ENCODE data around the gene ARSK.

Gene ARSK, protein sequence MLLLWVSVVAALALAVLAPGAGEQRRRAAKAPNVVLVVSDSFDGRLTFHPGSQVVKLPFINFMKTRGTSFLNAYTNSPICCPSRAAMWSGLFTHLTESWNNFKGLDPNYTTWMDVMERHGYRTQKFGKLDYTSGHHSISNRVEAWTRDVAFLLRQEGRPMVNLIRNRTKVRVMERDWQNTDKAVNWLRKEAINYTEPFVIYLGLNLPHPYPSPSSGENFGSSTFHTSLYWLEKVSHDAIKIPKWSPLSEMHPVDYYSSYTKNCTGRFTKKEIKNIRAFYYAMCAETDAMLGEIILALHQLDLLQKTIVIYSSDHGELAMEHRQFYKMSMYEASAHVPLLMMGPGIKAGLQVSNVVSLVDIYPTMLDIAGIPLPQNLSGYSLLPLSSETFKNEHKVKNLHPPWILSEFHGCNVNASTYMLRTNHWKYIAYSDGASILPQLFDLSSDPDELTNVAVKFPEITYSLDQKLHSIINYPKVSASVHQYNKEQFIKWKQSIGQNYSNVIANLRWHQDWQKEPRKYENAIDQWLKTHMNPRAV

DNA sequence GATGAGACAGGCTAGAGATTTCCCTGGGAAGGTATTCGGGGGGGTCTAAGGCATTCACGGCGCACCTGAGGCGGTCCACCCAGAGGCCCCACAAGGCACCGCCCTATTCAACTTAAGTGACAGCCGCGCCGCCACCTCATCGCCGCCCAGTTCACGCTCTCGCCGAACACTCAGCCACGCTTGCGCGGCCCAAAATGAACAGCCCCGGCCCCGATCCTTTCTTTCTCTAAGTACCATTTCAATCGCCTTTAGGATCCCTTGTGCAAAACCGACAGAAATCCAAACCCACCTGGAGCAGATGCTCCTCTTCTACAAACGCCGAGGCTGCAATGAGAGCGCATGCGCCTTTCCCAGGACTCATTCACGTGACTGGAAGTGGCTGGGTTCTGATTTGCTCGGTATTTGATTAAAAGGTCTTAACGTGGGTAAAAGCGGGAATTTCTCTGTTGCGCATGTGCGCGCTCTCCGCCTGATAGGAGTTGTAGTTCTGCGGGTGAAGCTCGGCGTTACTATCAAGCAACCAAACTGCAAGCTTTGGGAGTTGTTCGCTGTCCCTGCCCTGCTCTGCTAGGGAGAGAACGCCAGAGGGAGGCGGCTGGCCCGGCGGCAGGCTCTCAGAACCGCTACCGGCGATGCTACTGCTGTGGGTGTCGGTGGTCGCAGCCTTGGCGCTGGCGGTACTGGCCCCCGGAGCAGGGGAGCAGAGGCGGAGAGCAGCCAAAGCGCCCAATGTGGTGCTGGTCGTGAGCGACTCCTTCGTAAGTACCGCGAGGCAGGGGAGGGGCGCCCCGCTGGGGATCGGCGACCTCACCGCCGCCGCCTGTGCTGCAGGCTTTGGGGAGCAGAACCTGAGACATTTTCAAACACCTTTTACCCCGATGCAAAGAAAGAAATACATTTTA lies at the start of gene ARSK, which contains the start of gene SKIC3:
ARSK (plus strand) TSS at position 455 of the 902 bp plus-strand sequence; CDS start at position 633, 178 bp downstream.
SKIC3 (minus strand) TSS at position 331 of the 902 bp plus-strand sequence. CDS start 7,827 bp downstream, outside the sequence.
- DNase-seq (ENCODE audit: insufficient read length, low spot score) (peak; percentile 68), FAIRE-seq (peak; percentile 97)
- TF ChIP-seq POLR2A (IDR thresholded peaks at IDR 0.05; ENCODE audit: low read depth, low read length): peak; percentile 61

GRCh38 chr5:95508550-95508949 lies 46.4 kb upstream of the ARSK start:
- no peak for DNase-seq (ENCODE audit: insufficient read length, low spot score)
- FAIRE-seq: no peak
- no peak for TF ChIP-seq POLR2A (IDR thresholded peaks at IDR 0.05; ENCODE audit: low read depth, low read length)

- FAIRE-seq: no peak
- no peak for DNase-seq (ENCODE audit: insufficient read length, low spot score)
- TF ChIP-seq POLR2A (IDR thresholded peaks at IDR 0.05; ENCODE audit: low read depth, low read length): no peak
Observed at GRCh38 chr5:95511606-95512005, 43.3 kb upstream of the ARSK start.

DNA sequence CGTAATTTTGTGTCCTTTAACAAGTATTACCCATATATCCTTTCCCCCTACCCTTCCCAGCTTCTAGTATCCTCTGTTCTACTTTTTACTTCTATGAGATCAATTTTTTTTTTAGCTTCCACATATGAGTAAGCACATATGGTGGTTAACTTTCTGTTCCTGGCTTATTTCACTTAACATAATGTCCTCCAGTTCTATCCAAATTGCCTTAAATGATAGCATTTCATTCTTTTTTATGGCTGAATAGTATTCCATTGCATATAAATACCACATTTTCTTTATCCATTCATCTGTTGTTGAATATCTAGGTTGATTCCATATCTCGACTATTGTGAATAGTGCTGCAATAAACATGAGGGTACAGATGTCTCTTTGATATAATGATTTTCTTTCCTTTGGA lies 36.5 kb upstream of the ARSK start:
- no peak for FAIRE-seq

GRCh38 chr5:95519151-95519550 lies 35.8 kb upstream of the ARSK start:
- DNase-seq (ENCODE audit: insufficient read length, low spot score) (no peak), FAIRE-seq (no peak)

More for the DNA sequence above, 36.5 kb upstream of the ARSK start:
- DNase-seq (ENCODE audit: insufficient read length, low spot score): no peak
- TF ChIP-seq POLR2A (IDR thresholded peaks at IDR 0.05; ENCODE audit: low read depth, low read length): no peak

DNA sequence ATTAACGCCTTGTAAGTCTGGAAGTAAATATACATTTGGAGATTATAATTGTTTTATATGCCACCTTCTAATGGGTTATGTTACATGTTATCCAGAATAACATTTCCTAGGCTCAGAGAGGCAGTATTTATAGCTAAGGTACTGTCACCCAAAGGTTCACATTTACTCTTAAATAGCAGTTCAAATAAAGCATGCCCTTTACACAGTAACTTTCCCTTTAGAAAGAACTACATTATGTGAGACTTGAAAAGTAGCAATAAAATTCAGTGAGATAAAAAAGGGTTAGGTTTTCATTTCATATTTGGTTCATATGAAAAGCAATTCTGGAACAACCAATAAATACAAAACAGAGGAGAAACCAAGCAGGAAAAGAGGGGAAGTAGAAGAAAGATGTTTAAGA lies 35.2 kb upstream of the ARSK start:
- no peak for TF ChIP-seq POLR2A (IDR thresholded peaks at IDR 0.05; ENCODE audit: low read depth, low read length)
- FAIRE-seq (no peak), DNase-seq (ENCODE audit: insufficient read length, low spot score) (no peak)

More at GRCh38 chr5:95519151-95519550, 35.8 kb upstream of the ARSK start:
- no peak for TF ChIP-seq POLR2A (IDR thresholded peaks at IDR 0.05; ENCODE audit: low read depth, low read length)

- no peak for TF ChIP-seq POLR2A (IDR thresholded peaks at IDR 0.05; ENCODE audit: low read depth, low read length)
- DNase-seq (ENCODE audit: insufficient read length, low spot score): no peak
- FAIRE-seq: no peak
Observed at GRCh38 chr5:95520206-95520605, 34.7 kb upstream of the ARSK start.

DNA sequence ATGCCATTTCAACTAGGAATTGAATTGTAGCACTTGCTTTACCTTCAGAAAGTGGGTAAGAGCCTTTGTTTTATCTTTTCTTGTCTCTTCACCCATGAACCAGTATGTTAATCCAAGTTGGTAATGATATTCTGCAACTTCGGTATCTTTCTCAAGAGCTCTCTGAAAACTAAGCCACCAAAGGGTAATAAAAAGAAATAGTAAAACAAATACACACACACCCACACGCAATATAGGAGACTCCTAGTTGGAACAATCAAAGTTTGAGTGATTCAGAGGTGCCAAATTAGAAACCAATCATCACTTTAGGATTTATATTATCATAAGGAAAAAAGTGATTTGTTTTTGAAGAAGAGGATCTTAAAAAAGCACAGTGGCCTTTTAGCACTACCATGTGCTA lies 30.5 kb upstream of the ARSK start:
- no peak for FAIRE-seq

GRCh38 chr5:95526871-95527270 lies 28.0 kb upstream of the ARSK start:
- DNase-seq (ENCODE audit: insufficient read length, low spot score) (no peak), FAIRE-seq (no peak)
- no peak for TF ChIP-seq POLR2A (IDR thresholded peaks at IDR 0.05; ENCODE audit: low read depth, low read length)

More for the DNA sequence above, 30.5 kb upstream of the ARSK start:
- no peak for TF ChIP-seq POLR2A (IDR thresholded peaks at IDR 0.05; ENCODE audit: low read depth, low read length)
- DNase-seq (ENCODE audit: insufficient read length, low spot score): no peak

DNA sequence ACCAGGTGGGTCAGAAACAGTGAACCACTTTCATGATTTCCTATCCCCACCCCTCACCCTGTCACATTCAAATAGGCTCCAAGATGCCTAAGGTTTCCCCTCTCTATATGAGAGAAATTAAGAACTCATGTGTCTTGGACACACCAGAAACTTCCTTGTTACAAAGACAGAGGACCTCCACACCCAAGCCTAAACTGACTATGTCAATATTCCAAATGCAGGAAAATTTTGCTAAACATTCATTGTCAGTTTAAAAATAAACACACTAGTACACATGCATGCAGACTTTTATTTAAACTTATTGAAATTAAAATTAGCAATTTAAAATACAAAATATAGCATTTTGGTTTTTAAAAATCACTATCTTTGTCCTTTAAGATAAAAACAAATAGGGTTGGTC lies 26.3 kb upstream of the ARSK start:
- no peak for DNase-seq (ENCODE audit: insufficient read length, low spot score)
- FAIRE-seq: no peak
- TF ChIP-seq POLR2A (IDR thresholded peaks at IDR 0.05; ENCODE audit: low read depth, low read length): no peak

DNA sequence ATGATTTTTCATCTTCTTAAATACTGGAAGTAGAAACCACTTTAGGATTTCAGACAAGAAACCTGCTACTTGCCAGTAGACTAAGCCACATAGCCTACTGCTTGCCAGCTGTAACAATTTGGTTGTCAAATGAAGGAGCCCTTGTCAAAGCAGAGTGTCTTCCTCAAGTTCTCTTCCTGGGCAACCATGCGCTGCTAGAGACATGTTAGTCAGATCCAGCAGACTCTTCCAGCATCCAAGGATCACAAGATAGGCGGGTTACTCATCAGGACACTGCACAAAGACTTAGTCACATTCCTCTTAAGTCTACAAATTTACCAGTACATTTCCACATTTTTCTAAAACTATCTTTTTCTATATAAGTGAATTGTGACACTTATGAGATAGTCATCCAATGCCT lies 24.5 kb upstream of the ARSK start:
- TF ChIP-seq POLR2A (IDR thresholded peaks at IDR 0.05; ENCODE audit: low read depth, low read length): no peak
- FAIRE-seq: peak; percentile 48

GRCh38 chr5:95531491-95531890 lies 23.4 kb upstream of the ARSK start:
- DNase-seq (ENCODE audit: insufficient read length, low spot score) (no peak), FAIRE-seq (no peak)
- no peak for TF ChIP-seq POLR2A (IDR thresholded peaks at IDR 0.05; ENCODE audit: low read depth, low read length)

More for the DNA sequence above, 24.5 kb upstream of the ARSK start:
- peak; percentile 5 for DNase-seq (ENCODE audit: insufficient read length, low spot score)

DNA sequence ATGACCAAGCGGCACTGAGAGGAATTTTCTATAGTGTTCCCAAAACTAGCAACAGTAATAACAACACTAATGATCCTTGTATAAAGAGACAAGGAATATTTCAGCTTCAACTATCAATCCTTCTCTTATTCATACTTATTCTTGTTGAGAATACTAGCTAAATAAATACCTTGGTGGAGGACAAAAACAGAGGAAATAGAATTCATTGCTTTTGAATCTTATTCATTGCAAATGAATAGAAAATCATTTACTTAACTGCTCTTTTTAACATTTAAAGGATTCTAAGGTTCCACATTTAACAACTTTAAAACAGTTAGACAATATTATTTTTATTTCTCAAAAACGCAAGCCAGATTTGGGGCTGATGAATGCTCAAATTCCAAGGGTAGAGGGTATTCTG lies 22.5 kb upstream of the ARSK start:
- FAIRE-seq: no peak
- TF ChIP-seq POLR2A (IDR thresholded peaks at IDR 0.05; ENCODE audit: low read depth, low read length): no peak
- DNase-seq (ENCODE audit: insufficient read length, low spot score): no peak

GRCh38 chr5:95533106-95533505 lies 21.8 kb upstream of the ARSK start:
- DNase-seq (ENCODE audit: insufficient read length, low spot score) (no peak), FAIRE-seq (no peak)
- TF ChIP-seq POLR2A (IDR thresholded peaks at IDR 0.05; ENCODE audit: low read depth, low read length): no peak
